HCT116 (cell line): ENCODE data around the gene TGM1. TPM values are rescaled to one million over a fixed set of nuclear protein-coding genes. Genes with fewer than 3 reads are reported as not detected.

Experiments used
- ATAC-seq: fragments of 200-7000 bp; cut with Tn5 transposase; 2 replicates; pipeline ENCODE4 v1.9.1; 2020; ENCODE audit warnings: mild to moderate bottlenecking, moderate library complexity
- BruUV-seq: library from RNA; stranded (reverse); fragments of 400-500 nt; replicated peaks from 2 replicates; lab custom pipeline; 2021; lab: Mats Ljungman, UMichigan
- CTCF ChIA-PET: fragments of 300-600 bp; sonication (Branson Sonifier 250); formaldehyde crosslinking; loops from one replicate; lab custom pipeline; 2021; ENCODE audit warnings: antibody characterized with exemption; lab: Charles Lee
- POLR2A ChIA-PET: fragments of 300-600, 350-600 bp; sonication (Branson Sonifier 250); formaldehyde crosslinking; loops from one replicate; lab custom pipeline; 2021; ENCODE audit warnings: antibody characterized with exemption; lab: Charles Lee
- RAD21 ChIA-PET, 2 experiments: fragments of 300-600 bp; sonication (Branson Sonifier 250); formaldehyde crosslinking; loops; one replicate each; lab custom pipeline; 2023; ENCODE audit warnings: low total read pairs in 2 of 2; ENCODE audit not compliant: uncharacterized antibody in 2 of 2, unreplicated experiment in 2 of 2, low non-redundant PET in 1 of 2; lab: Charles Lee
- DNase-seq: peaks from one replicate; pipeline ENCODE4 v3.0.0-alpha.2; 2010; ENCODE audit warnings: low read depth, low spot score
- H2AFZ ChIP-seq: fragments of 200-600 bp; shearing (Covaris generic), sonication (generic); 2 replicates; pipeline ENCODE4 v1.6.1; 2017; ENCODE audit warnings: low read depth, mixed run types, mixed read lengths, antibody characterized with exemption, low read length; ENCODE audit not compliant: poor library complexity, severe bottlenecking
- H3K27ac ChIP-seq: 2 replicates; pipeline ENCODE4 v1.5.1; 2012; ENCODE audit warnings: low read depth, low read length
- H3K27me3 ChIP-seq: fragments of 200-600 bp; sonication (generic); 2 replicates; pipeline ENCODE4 v1.6.1; 2016; ENCODE audit warnings: mixed run types, low read length, mixed read lengths; ENCODE audit not compliant: insufficient read depth
- H3K36me3 ChIP-seq, 2 experiments: fragments of 200-500 bp in 1 of 2; fragments of 200-600 bp in 1 of 2; sonication (Bioruptor generic) in 1 of 2; sonication (generic) in 1 of 2; 2 replicates each; pipeline versions ENCODE4 v1.5.1 to v1.6.1; 2014 to 2016; ENCODE audit warnings: low read length in 2 of 2, inconsistent platforms in 1 of 2, mixed read lengths in 1 of 2, mixed run types in 1 of 2; ENCODE audit not compliant: insufficient read depth in 2 of 2, control insufficient read depth in 1 of 2
- H3K4me1 ChIP-seq, 2 experiments: fragments of 200-600 bp in 1 of 2; sonication (generic) in 1 of 2; 2 replicates each; pipeline versions ENCODE4 v1.5.1 to v1.6.1; 2012 to 2017; ENCODE audit warnings: low read length in 2 of 2, inconsistent platforms in 1 of 2, mild to moderate bottlenecking in 1 of 2, mixed read lengths in 1 of 2, mixed run types in 1 of 2, moderate library complexity in 1 of 2; ENCODE audit not compliant: insufficient read depth in 2 of 2, control insufficient read depth in 1 of 2
- H3K4me2 ChIP-seq: fragments of 200-600 bp; sonication (generic); 2 replicates; pipeline ENCODE4 v1.6.1; 2017; ENCODE audit warnings: mixed run types, low read length, mixed read lengths
- H3K4me3 ChIP-seq, 2 experiments: fragments of 200-600 bp in 1 of 2; sonication (generic) in 1 of 2; replicated peaks in 1 of 2; 2 replicates each; pipeline ENCODE4 v1.5.1; 2011 to 2016; ENCODE audit warnings: low read length in 2 of 2, control low read depth in 1 of 2, low read depth in 1 of 2, mild to moderate bottlenecking in 1 of 2, mixed read lengths in 1 of 2, mixed run types in 1 of 2
- H3K79me2 ChIP-seq: fragments of 200-600 bp; sonication (generic); 2 replicates; pipeline ENCODE4 v1.6.1; 2017; ENCODE audit warnings: mild to moderate bottlenecking, mixed run types, low read length, moderate library complexity, mixed read lengths; ENCODE audit not compliant: insufficient read depth
- H3K9ac ChIP-seq: fragments of 200-600 bp; sonication (generic); 2 replicates; pipeline ENCODE4 v1.6.1; 2016; ENCODE audit warnings: low read length, mixed read lengths
- H3K9me2 ChIP-seq: fragments of 200-600 bp; sonication (generic), shearing (Covaris generic); 2 replicates; pipeline ENCODE4 v1.6.1; 2017; ENCODE audit warnings: mixed run types, mild to moderate bottlenecking, moderate library complexity; ENCODE audit not compliant: insufficient read depth
- H3K9me3 ChIP-seq, 2 experiments: fragments of 200-500 bp in 1 of 2; fragments of 200-600 bp in 1 of 2; sonication (Bioruptor generic) in 1 of 2; sonication (generic) in 1 of 2; 2 replicates each; pipeline ENCODE4 v1.6.1; 2014 to 2017; ENCODE audit warnings: low read length in 2 of 2, mixed read lengths in 2 of 2, inconsistent platforms in 1 of 2, low read depth in 1 of 2, mild to moderate bottlenecking in 1 of 2, mixed run types in 1 of 2, moderate library complexity in 1 of 2; ENCODE audit not compliant: control insufficient read depth in 1 of 2, insufficient read depth in 1 of 2
- H4K20me1 ChIP-seq: fragments of 200-600 bp; sonication (generic), shearing (Covaris generic); 2 replicates; pipeline ENCODE4 v1.6.1; 2017; ENCODE audit warnings: mixed run types, mild to moderate bottlenecking, moderate library complexity; ENCODE audit not compliant: insufficient read depth
- ATF3 ChIP-seq: IDR thresholded peaks from 2 replicates; pipeline ENCODE4 v1.6.1; 2012
- CBX3 ChIP-seq: IDR thresholded peaks from 2 replicates; pipeline ENCODE4 v1.6.1; 2012; ENCODE audit warnings: low read depth
- CTCF ChIP-seq, 3 experiments: fragments of 200-600 bp in 1 of 3; sonication (generic) in 1 of 3; IDR thresholded peaks in 2 of 3; conservative IDR thresholded peaks in 1 of 3; 2 replicates each; pipeline ENCODE4 v1.5.1; 2012 to 2017; ENCODE audit warnings: low read depth in 2 of 3, low read length in 2 of 3, antibody characterized with exemption in 1 of 3, borderline replicate concordance in 1 of 3, control low read depth in 1 of 3, mild to moderate bottlenecking in 1 of 3, mixed read lengths in 1 of 3, mixed run types in 1 of 3, moderate library complexity in 1 of 3; ENCODE audit not compliant: insufficient read depth in 1 of 3
- EGR1 ChIP-seq: IDR thresholded peaks from 2 replicates; pipeline ENCODE4 v1.6.1; 2012; ENCODE audit warnings: low read depth
- ELF1 ChIP-seq: IDR thresholded peaks from 2 replicates; pipeline ENCODE4 v1.6.1; 2012; ENCODE audit warnings: low read depth, borderline replicate concordance
- EZH2 ChIP-seq: fragments of 200-600 bp; sonication (generic); IDR thresholded peaks from 2 replicates; pipeline ENCODE4 v1.6.1; 2017; ENCODE audit warnings: antibody characterized with exemption, mixed run types
- EZH2phosphoT487 ChIP-seq: fragments of 200-600 bp; IDR thresholded peaks from 2 replicates; pipeline ENCODE4 v1.6.1; 2018; ENCODE audit warnings: antibody characterized with exemption, borderline replicate concordance
- JUND ChIP-seq: IDR thresholded peaks from 2 replicates; pipeline ENCODE4 v1.6.1; 2012
- POLR2AphosphoS5 ChIP-seq: IDR thresholded peaks from 2 replicates; pipeline ENCODE4 v1.6.1; 2011; ENCODE audit warnings: mild to moderate bottlenecking, low read depth, low read length, moderate library complexity
- RAD21 ChIP-seq: IDR thresholded peaks from 2 replicates; pipeline ENCODE4 v1.6.1; 2012; ENCODE audit warnings: low read depth, mild to moderate bottlenecking
- REST ChIP-seq: IDR thresholded peaks from 2 replicates; pipeline ENCODE4 v1.6.1; 2012; ENCODE audit warnings: low read depth
- SRF ChIP-seq: IDR thresholded peaks from 2 replicates; pipeline ENCODE4 v1.6.1; 2012; ENCODE audit warnings: low read depth
- TCF7L2 ChIP-seq: IDR thresholded peaks from 2 replicates; pipeline ENCODE4 v1.7.0; 2011; ENCODE audit warnings: borderline replicate concordance, inconsistent platforms; ENCODE audit not compliant: insufficient read depth, insufficient read length; ENCODE audit errors: extremely low read depth
- YY1 ChIP-seq: IDR thresholded peaks from 2 replicates; pipeline ENCODE4 v1.6.1; 2011; ENCODE audit warnings: low read length, low read depth, moderate library complexity, mild to moderate bottlenecking; ENCODE audit not compliant: insufficient replicate concordance; ENCODE audit errors: extremely low read depth
- ZBTB33 ChIP-seq: IDR thresholded peaks from 2 replicates; pipeline ENCODE4 v1.6.1; 2011; ENCODE audit warnings: mild to moderate bottlenecking, low read length, moderate library complexity; ENCODE audit not compliant: insufficient replicate concordance; ENCODE audit errors: extremely low read depth
- ZFX ChIP-seq: fragments of 450-650 bp; IDR thresholded peaks from 2 replicates; pipeline ENCODE4 v1.6.1; 2017
- intact Hi-C: fragments of 100-400 bp; cut with micrococcal nuclease; formaldehyde crosslinking; loops from 2 replicates; pipeline ENCODE4 v1.10.0; 2022
- total RNA-seq: library from RNA; stranded (reverse); gene quantifications from one replicate; pipeline ENCODE4 v1.2.1, GENCODE V29; 2021; ENCODE audit not compliant: unreplicated experiment

Gene TGM1
- total RNA-seq, 1 experiment from 2014 or later, result 5.6 TPM

- Histone ChIP-seq H3K9me3 (no peaks in the 10 kb centered on the region), H3K9ac (peak overlapping the region; percentile 79), H3K27ac (peak overlapping the region; percentile 77), H3K27me3 (no peaks in the 10 kb centered on the region), H3K36me3 (peaks cover 37 to 45% of the 10 kb centered on the region in 2 experiments), H3K79me2 (peaks cover 28% of the 10 kb centered on the region), H3K4me1 (peaks cover 17 to 31% of the 10 kb centered on the region in 2 experiments), H4K20me1 (no peaks in the 10 kb centered on the region), H3K4me3 (peak overlapping the region; percentile 66 to 80), H3K9me2 (no peaks in the 10 kb centered on the region), H3K4me2 (peak overlapping the region; percentile 95), H2AFZ (no peak overlapping the region)
- no TSS peak for BruUV-seq
- no peak for ATAC-seq
- intact Hi-C loops, result no loop called here
- CTCF ChIA-PET, result interaction anchor here (1.1 to 4.7 kb wide), 6 partner anchors 8 to 136 kb away, joined by 3 to 71 read pairs (median 12); partner anchors contain the start of genes CIDEB and TINF2
- no peak for DNase-seq
- RAD21 ChIA-PET, result interaction anchor here (0.7 to 1.8 kb wide), 3 partner anchors 57 to 131 kb away, joined by 3 to 9 read pairs (median 4); partner anchors contain the start of gene TINF2 (in 2 of the 2)
- TF ChIP-seq ZFX, result no peak
- no peak for TF ChIP-seq REST
- no peak for TF ChIP-seq POLR2AphosphoS5
- no peak for TF ChIP-seq ELF1
- no peak for TF ChIP-seq JUND
- TF ChIP-seq ZBTB33, result no peak
- no peak for TF ChIP-seq ATF3
- no peak for TF ChIP-seq YY1
- TF ChIP-seq TCF7L2, result no peak
- TF ChIP-seq EZH2, result no peak
- TF ChIP-seq EGR1, result no peak
- TF ChIP-seq CTCF (IDR thresholded peaks at IDR 0.05 in 2 of 3, conservative IDR thresholded peaks at IDR 0.05 in 1 of 3; ENCODE audit: borderline replicate concordance in 1 of 3, insufficient read depth in 1 of 3, low read depth in 2 of 3, low read length in 2 of 3), result no peak
- no peak for TF ChIP-seq RAD21
- TF ChIP-seq SRF, result no peak
- no peak for TF ChIP-seq EZH2phosphoT487
- no peak for TF ChIP-seq CBX3
- POLR2A ChIA-PET, result interaction anchor here (0.8 to 3.7 kb wide), 4 partner anchors 29 to 207 kb away, joined by 3 to 30 read pairs (median 6); partner anchors contain the start of genes KHNYN, PCK2, RABGGTA and TINF2
Observed at GRCh38 chr14:24300326-24300980, 37.5 kb upstream of the TGM1 start.
